WERI-Rb-1 (cell line): ENCODE measurements around the gene USP32.

ENCODE experiments used
- DNase-seq: peaks from one replicate; pipeline ENCODE4 v3.0.0-alpha.2; 2020
- H3K27ac ChIP-seq: fragments of 250-450 bp; sonication (Bioruptor Pico); 2 replicates; pipeline ENCODE4 v1.5.1; 2020; ENCODE audit warnings: mild to moderate bottlenecking, moderate library complexity
- H3K27me3 ChIP-seq: fragments of 250-450 bp; sonication (Bioruptor Pico); 2 replicates; pipeline ENCODE4 v1.5.1; 2021; ENCODE audit warnings: mild to moderate bottlenecking, low read depth, moderate library complexity; ENCODE audit not compliant: insufficient read depth, severe bottlenecking
- H3K36me3 ChIP-seq: fragments of 250-450 bp; sonication (Bioruptor Pico); 2 replicates; pipeline ENCODE4 v1.5.1; 2020; ENCODE audit warnings: mild to moderate bottlenecking, moderate library complexity
- H3K4me3 ChIP-seq: 2 replicates; pipeline ENCODE4 v1.5.1; 2011; ENCODE audit warnings: low read depth, mild to moderate bottlenecking, control low read depth, low read length
- H3K9me3 ChIP-seq: fragments of 250-450 bp; sonication (Bioruptor Pico); 2 replicates; pipeline ENCODE4 v1.5.1; 2021; ENCODE audit warnings: mild to moderate bottlenecking, moderate library complexity; ENCODE audit not compliant: severe bottlenecking
- TF ChIP-seq, protein P1 (sequence below): IDR thresholded peaks from 2 replicates; pipeline ENCODE4 v1.5.1; 2011; ENCODE audit warnings: low read depth, mild to moderate bottlenecking, control low read depth, inconsistent platforms, low read length

The USP32 gene

DNA sequence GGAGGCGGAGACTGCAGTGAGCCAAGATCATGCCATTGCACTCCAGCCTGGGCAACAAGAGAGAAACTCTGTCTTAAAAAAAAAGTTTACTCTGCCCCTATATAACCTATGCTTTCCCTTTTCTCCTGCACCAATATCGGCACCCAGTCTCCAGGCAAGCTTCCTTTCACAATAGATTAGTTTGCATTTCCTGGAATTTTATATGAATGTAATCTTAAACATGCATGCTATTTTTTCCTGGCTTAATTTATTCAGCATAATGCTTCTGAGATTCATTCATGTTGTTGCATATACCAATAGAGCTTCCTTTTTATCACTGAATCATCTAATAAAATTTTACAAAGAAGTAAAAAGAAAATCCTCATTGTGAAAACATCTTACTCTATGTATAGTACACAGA, 59.4 kb downstream of the USP32 start:
- Histone ChIP-seq H3K27ac (no peak overlapping the region), H3K36me3 (peaks cover 13% of the 10 kb centered on the region), H3K9me3 (no peaks in the 10 kb centered on the region), H3K27me3 (no peaks in the 10 kb centered on the region), H3K4me3 (no peak overlapping the region)
- no peak for DNase-seq
- TF ChIP-seq, protein P1, sequence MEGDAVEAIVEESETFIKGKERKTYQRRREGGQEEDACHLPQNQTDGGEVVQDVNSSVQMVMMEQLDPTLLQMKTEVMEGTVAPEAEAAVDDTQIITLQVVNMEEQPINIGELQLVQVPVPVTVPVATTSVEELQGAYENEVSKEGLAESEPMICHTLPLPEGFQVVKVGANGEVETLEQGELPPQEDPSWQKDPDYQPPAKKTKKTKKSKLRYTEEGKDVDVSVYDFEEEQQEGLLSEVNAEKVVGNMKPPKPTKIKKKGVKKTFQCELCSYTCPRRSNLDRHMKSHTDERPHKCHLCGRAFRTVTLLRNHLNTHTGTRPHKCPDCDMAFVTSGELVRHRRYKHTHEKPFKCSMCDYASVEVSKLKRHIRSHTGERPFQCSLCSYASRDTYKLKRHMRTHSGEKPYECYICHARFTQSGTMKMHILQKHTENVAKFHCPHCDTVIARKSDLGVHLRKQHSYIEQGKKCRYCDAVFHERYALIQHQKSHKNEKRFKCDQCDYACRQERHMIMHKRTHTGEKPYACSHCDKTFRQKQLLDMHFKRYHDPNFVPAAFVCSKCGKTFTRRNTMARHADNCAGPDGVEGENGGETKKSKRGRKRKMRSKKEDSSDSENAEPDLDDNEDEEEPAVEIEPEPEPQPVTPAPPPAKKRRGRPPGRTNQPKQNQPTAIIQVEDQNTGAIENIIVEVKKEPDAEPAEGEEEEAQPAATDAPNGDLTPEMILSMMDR, result no peak

DNA sequence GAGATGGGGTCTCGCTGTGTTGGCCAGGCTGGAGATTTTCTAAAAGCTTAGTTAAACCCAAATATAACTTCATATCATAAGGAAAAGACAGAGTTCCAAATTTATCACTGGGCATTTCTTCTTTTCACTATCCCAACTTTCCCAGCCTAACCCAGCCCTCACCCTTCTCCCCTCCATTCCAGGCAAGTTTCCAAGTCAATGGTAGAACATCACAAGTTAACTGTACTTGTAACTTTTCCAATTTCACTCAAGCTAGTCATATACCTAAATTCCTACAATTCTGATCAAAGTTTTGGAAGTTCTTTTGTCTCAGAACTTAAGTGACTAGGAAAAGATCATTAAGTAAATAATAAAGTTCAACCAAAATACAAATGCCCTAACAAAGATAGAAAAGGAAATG, 61.2 kb downstream of the USP32 start:
- TF ChIP-seq, protein P1, result no peak

DNA sequence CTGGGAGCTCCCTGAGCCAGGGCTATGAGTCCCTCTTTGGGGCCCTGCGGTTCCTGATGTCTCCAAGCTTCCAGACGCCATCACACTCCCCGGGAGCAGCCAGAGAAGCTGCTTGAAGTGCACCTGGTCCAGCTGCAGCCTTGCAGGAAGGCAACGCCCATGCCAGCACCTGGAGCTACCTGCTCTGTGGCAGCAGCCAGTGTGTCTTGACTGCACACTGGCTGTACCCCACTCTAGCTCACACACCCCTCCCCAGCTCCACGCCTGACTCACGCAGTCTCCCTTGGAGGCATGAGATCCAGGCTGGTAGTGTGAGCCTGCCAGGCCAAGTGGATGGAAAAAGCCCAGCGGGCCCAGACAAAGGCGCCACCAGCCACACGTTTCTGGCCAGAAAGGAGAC, 63.3 kb downstream of the USP32 start:
- Histone ChIP-seq H3K4me3 (no peak overlapping the region), H3K27me3 (no peaks in the 10 kb centered on the region), H3K27ac (no peak overlapping the region), H3K9me3 (no peaks in the 10 kb centered on the region), H3K36me3 (peaks cover 11% of the 10 kb centered on the region)
- TF ChIP-seq, protein P1, result no peak
- DNase-seq, result no peak

More for the DNA sequence above, 61.2 kb downstream of the USP32 start:
- Histone ChIP-seq H3K36me3 (peaks cover 11% of the 10 kb centered on the region), H3K27me3 (no peaks in the 10 kb centered on the region), H3K9me3 (no peaks in the 10 kb centered on the region), H3K4me3 (no peak overlapping the region), H3K27ac (no peak overlapping the region)
- DNase-seq, result no peak

DNA sequence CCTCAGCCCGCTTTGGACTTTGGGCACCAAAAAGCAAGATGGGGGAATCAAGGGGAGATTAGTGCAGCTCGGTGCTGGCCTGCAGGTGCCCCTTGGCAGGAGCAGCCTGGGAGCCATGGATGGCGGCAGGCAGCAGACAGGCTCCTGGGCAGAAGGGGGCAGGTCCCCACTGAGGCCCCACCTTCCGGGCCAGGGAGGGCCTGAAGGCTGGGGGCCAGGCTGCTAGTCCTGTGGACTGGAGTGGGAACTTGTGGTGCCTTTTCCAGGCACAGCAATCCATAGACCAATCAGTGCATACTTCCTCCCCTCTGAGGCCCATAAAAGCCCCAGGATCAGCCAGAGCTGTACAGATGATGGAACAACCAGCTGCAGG, 64.0 kb downstream of the USP32 start:
- Histone ChIP-seq H3K9me3 (no peaks in the 10 kb centered on the region), H3K27me3 (no peaks in the 10 kb centered on the region), H3K4me3 (no peak overlapping the region), H3K36me3 (peaks cover 11% of the 10 kb centered on the region), H3K27ac (no peak overlapping the region)
- DNase-seq, result no peak
- TF ChIP-seq, protein P1, result no peak

DNA sequence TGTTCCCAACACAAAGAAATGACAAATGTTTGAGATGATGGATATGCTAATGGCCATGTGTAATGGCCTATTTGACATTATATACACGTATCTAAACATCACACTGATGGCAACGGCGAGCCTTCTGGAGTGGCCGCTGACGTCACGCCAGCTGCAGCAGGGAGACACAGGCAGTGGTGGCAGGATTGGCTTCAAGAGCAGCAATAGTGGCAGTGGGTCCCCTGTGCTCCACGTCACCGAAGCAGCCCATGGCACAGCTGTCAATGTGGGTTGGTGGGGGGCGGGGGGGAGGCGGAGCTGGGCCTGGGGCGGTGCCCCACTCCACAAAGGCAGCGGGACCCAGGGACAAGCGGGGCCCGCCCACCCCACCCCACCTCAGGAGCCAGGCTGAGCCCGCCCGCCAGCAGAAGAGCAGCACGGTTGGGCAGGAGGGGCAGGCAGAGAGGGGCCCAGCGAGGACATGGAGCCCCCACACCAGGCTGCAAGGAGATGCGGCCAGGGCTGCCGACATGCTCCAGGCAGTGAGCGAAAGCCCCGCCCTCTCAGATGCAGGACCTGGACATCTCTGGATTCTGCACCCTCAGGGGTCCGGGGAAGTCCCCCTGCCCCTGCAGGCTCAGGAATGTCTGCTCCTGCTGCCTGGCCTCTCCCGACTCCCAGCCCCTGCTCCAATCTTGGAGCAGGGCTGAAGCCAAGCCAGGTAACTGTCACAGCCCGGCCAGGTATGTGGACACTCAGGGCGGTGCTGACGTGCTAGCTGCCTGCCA, 64.6 kb downstream of the USP32 start:
- no peak overlapping the region for H3K4me3 ChIP-seq
- no peaks in the 10 kb centered on the region for H3K27me3 ChIP-seq
- H3K36me3 ChIP-seq, result peaks cover 11% of the 10 kb centered on the region
- TF ChIP-seq, protein P1, result no peak
- DNase-seq, result no peak
- no peaks in the 10 kb centered on the region for H3K9me3 ChIP-seq
- no peak overlapping the region for H3K27ac ChIP-seq

DNA sequence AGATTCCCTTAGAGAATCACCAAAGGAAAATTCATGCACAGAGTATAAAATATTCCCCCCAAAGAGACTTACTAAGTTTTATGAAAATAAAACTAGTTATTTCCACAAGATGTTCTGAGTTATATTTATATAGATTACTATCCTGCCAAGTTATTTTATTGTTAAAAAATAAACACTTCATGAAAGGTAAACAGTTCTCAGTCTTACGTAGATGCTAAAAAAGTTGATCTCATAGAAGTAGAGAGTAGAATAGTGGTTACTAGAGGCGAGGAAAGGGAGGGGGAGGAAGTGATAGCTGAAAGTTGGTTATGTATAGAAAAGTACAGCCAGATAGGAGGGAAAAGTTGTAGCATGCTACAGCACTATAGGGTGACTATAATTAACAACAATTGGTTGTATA, 65.2 kb downstream of the USP32 start:
- Histone ChIP-seq H3K4me3 (no peak overlapping the region), H3K27me3 (no peaks in the 10 kb centered on the region), H3K27ac (no peak overlapping the region), H3K36me3 (peaks cover 8% of the 10 kb centered on the region), H3K9me3 (no peaks in the 10 kb centered on the region)
- DNase-seq, result no peak
- TF ChIP-seq, protein P1, result no peak
